Stomach (tissue), 9 donors: ENCODE data around the gene MCL1. TPM values are rescaled to one million over a fixed set of nuclear protein-coding genes. Genes with fewer than 3 reads are reported as not detected.

Experiments used
- DNase-seq, 2 donors: peaks; one replicate each; pipeline versions ENCODE4 v3.0.0 to v3.0.0-alpha.2; 2013 to 2019
- H3K27ac ChIP-seq, 5 donors: fragments of 200-600 bp in 4 of 5; sonication (generic) in 4 of 5; one replicate each; pipeline ENCODE4 v1.5.1; 2013 to 2019; ENCODE audit warnings: mild to moderate bottlenecking in 1 of 5, moderate library complexity in 1 of 5
- H3K27me3 ChIP-seq, 3 donors: fragments of 200-600 bp; sonication (generic); one replicate each; pipeline ENCODE4 v1.5.1; 2017 to 2019; ENCODE audit warnings: mixed run types in 1 of 3
- H3K36me3 ChIP-seq, 4 donors: fragments of 200-600 bp; sonication (generic); 1 replicate in 3 of 4; 2 replicates in 1 of 4; pipeline ENCODE4 v1.5.1; 2016 to 2019
- H3K4me1 ChIP-seq, 4 donors: fragments of 200-600 bp; sonication (generic); one replicate each; pipeline ENCODE4 v1.5.1; 2016 to 2019
- H3K4me3 ChIP-seq, 4 donors: fragments of 200-600 bp; sonication (generic) in 3 of 4; one replicate each; pipeline ENCODE4 v1.5.1; 2016 to 2019; ENCODE audit warnings: mild to moderate bottlenecking in 1 of 4
- H3K9me3 ChIP-seq, 4 donors: fragments of 200-600 bp; sonication (generic); one replicate each; pipeline ENCODE4 v1.5.1; 2016 to 2019
- EP300 ChIP-seq: sonication (generic); formaldehyde crosslinking; IDR thresholded peaks from one replicate; pipeline ENCODE4 v1.6.1; 2017; ENCODE audit warnings: antibody characterized with exemption
- POLR2A ChIP-seq, 4 donors: fragments of 450-650 bp; IDR thresholded peaks; one replicate each; pipeline ENCODE4 v1.6.1; 2016; ENCODE audit warnings: antibody characterized with exemption in 4 of 4, control low read depth in 2 of 4, mild to moderate bottlenecking in 1 of 4, moderate library complexity in 1 of 4
- POLR2AphosphoS5 ChIP-seq, 3 donors: sonication (generic); formaldehyde crosslinking; IDR thresholded peaks; one replicate each; pipeline ENCODE4 v1.6.1; 2016; ENCODE audit warnings: antibody characterized with exemption in 3 of 3
- WGBS, 5 donors: extraction: QIAGEN DNeasy Blood & Tissue Kit in 3 of 5; methylation state at CpG; one replicate each; pipeline versions ENCODE4 v1.1.5 to v1.1.7; 2013 to 2018; 5-methylcytosine and 5-hydroxymethylcytosine counted together
- intact Hi-C: fragments of 100-400 bp; cut with DNase I; formaldehyde crosslinking; loops from one replicate; pipeline ENCODE4 v1.15.1; 2023; ENCODE audit warnings: low total_unique reads
- polyA plus RNA-seq, 3 donors: library from polyadenylated mRNA; stranded (reverse); fragments of 200-250 nt; gene quantifications; one replicate each; pipeline ENCODE4 v1.2.3, GENCODE V29; 2013
- total RNA-seq, 5 donors: library from RNA; depleted of rRNA; stranded (reverse); fragments of >200 nt; gene quantifications; one replicate each; pipeline versions ENCODE4 v1.1.0 to v1.2.3, GENCODE V29; 2014 to 2016
- TF ChIP-seq, protein P1 (sequence below), 7 experiments: fragments of 450-650 bp in 4 of 7; fragments of 200-600 bp in 3 of 7; sonication (generic) in 3 of 7; IDR thresholded peaks; one replicate each; pipeline ENCODE4 v1.5.1; 2016 to 2019; ENCODE audit warnings: antibody characterized with exemption in 7 of 7, control low read depth in 2 of 7, mild to moderate bottlenecking in 1 of 7
- donor health status: healthy with polysubstance abuse.
- donor health status: Bipolar disorder and iron deficiency.
- donor health status: healthy.

MCL1 gene
- total and polyA plus RNA-seq, 8 donors: 77.7 to 330 (median 121) TPM

- Histone ChIP-seq H3K9me3 (no peaks in the 10 kb centered on the region), H3K36me3 (no peaks in the 10 kb centered on the region), H3K4me3 (no peak overlapping the region), H3K4me1 (peaks cover 4 to 39% (median 26%) of the 10 kb centered on the region in 4 donors), H3K27me3 (no peaks in the 10 kb centered on the region), H3K27ac (peak overlapping the region in 1 of 5 donors; percentile 5)
- 74 to 91% (median 88%) methylated on average over 4 to 6 of the region's 6 CpGs for WGBS, 5 donors
- DNase-seq: no peak
- TF ChIP-seq POLR2A (IDR thresholded peaks at IDR 0.05) (no peak), POLR2AphosphoS5 (IDR thresholded peaks at IDR 0.05) (no peak), EP300 (no peak)
- TF ChIP-seq, protein P1, sequence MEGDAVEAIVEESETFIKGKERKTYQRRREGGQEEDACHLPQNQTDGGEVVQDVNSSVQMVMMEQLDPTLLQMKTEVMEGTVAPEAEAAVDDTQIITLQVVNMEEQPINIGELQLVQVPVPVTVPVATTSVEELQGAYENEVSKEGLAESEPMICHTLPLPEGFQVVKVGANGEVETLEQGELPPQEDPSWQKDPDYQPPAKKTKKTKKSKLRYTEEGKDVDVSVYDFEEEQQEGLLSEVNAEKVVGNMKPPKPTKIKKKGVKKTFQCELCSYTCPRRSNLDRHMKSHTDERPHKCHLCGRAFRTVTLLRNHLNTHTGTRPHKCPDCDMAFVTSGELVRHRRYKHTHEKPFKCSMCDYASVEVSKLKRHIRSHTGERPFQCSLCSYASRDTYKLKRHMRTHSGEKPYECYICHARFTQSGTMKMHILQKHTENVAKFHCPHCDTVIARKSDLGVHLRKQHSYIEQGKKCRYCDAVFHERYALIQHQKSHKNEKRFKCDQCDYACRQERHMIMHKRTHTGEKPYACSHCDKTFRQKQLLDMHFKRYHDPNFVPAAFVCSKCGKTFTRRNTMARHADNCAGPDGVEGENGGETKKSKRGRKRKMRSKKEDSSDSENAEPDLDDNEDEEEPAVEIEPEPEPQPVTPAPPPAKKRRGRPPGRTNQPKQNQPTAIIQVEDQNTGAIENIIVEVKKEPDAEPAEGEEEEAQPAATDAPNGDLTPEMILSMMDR (IDR thresholded peaks at IDR 0.05): no peak
- intact Hi-C loops: loop anchor here (5.0 kb wide), 1 partner anchor 72 kb away; no protein-coding TSS in a partner anchor
Measured at GRCh38 chr1:150534002-150534401, 45.4 kb downstream of the MCL1 start.

GRCh38 chr1:150532860-150533259 lies 46.5 kb downstream of the MCL1 start:
- peaks cover 4 to 48% (median 30%) of the 10 kb centered on the region in 4 donors for H3K4me1 ChIP-seq
- 24 to 33% (median 28%) methylated on average over 5 of the region's 5 CpGs for WGBS, 5 donors
- intact Hi-C loops: loop anchor here (5.0 kb wide), 1 partner anchor 71 kb away; no protein-coding TSS in a partner anchor
- no peaks in the 10 kb centered on the region for H3K9me3 ChIP-seq
- no peak for TF ChIP-seq EP300
- no peak for TF ChIP-seq POLR2AphosphoS5 (IDR thresholded peaks at IDR 0.05)
- TF ChIP-seq, protein P1 (IDR thresholded peaks at IDR 0.05): no peak
- no peak for TF ChIP-seq POLR2A (IDR thresholded peaks at IDR 0.05)
- peak in 1 of 2 donors; percentile 28 for DNase-seq
- no peaks in the 10 kb centered on the region for H3K27me3 ChIP-seq
- H3K36me3 ChIP-seq: no peaks in the 10 kb centered on the region
- H3K27ac ChIP-seq: peak overlapping the region in 4 of 5 donors; percentile 71 to 88 (median 84)
- H3K4me3 ChIP-seq: no peak overlapping the region

GRCh38 chr1:150530491-150531159 lies 48.8 kb downstream of the MCL1 start:
- no peaks in the 10 kb centered on the region for H3K36me3 ChIP-seq
- 93 to 96% (median 95%) methylated on average over 14 of the region's 14 CpGs for WGBS, 5 donors
- H3K9me3 ChIP-seq: no peaks in the 10 kb centered on the region
- intact Hi-C loops: loop anchor here (5.0 kb wide), 1 partner anchor 68 kb away; no protein-coding TSS in a partner anchor
- peaks cover 4 to 48% (median 28%) of the 10 kb centered on the region in 4 donors for H3K4me1 ChIP-seq
- TF ChIP-seq POLR2AphosphoS5 (IDR thresholded peaks at IDR 0.05) (no peak), POLR2A (IDR thresholded peaks at IDR 0.05) (no peak), EP300 (no peak)
- TF ChIP-seq, protein P1 (IDR thresholded peaks at IDR 0.05): no peak
- no peak overlapping the region for H3K4me3 ChIP-seq
- no peaks in the 10 kb centered on the region for H3K27me3 ChIP-seq
- H3K27ac ChIP-seq: peak overlapping the region in 2 of 5 donors; percentile 11 to 88
- no peak for DNase-seq

DNA sequence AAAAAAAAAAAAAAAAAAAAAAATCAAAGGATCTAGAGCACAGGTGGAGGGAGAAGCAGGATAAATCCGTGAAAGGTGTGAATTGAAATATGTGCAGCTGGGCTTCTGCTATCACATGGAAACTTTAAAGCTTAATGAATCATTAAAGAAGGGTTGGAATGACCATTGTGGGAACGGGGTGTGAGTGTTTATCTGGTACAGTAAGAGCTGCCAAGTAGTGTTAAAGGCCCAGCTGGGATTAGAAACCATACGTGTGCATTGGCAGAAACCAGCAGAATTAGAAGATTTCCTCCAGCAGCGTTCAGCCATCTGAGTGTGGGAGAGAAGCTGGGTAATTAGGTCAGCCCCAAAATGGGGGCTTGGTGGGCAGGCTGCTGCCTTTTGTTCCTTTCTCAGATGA lies 50.4 kb downstream of the MCL1 start:
- peaks cover 4 to 44% (median 28%) of the 10 kb centered on the region in 4 donors for H3K4me1 ChIP-seq
- peak in 1 of 2 donors; percentile 89 for DNase-seq
- H3K27me3 ChIP-seq: no peaks in the 10 kb centered on the region
- intact Hi-C loops: no loop called here
- H3K36me3 ChIP-seq: no peaks in the 10 kb centered on the region
- WGBS, 5 donors: 8 to 21% (median 15%) methylated on average over 4 of the region's 4 CpGs
- H3K9me3 ChIP-seq: no peaks in the 10 kb centered on the region
- H3K4me3 ChIP-seq: no peak overlapping the region
- peak overlapping the region; percentile 64 to 90 (median 80) for H3K27ac ChIP-seq
- TF ChIP-seq, protein P1 (IDR thresholded peaks at IDR 0.05): no peak
- TF ChIP-seq POLR2A (IDR thresholded peaks at IDR 0.05): no peak
- peak in 2 of 3 donors; percentile 5 to 56 for TF ChIP-seq POLR2AphosphoS5 (IDR thresholded peaks at IDR 0.05)
- TF ChIP-seq EP300: no peak
